Right atrium auricular region (tissue), 2 donors: ENCODE measurements around the gene FOXL1. TPM values are rescaled to one million over a fixed set of nuclear protein-coding genes. Genes with fewer than 3 reads are reported as not detected.

Experiments used
- DNase-seq: peaks from one replicate; pipeline ENCODE4 v3.0.0-alpha.2; 2019; ENCODE audit warnings: low spot score
- H3K27ac ChIP-seq, 2 donors: fragments of 200-600 bp; sonication (generic); 1 replicate in 1 of 2; 2 replicates in 1 of 2; pipeline ENCODE4 v1.5.1; 2016 to 2019
- H3K27me3 ChIP-seq, 2 donors: fragments of 200-600 bp; sonication (generic); one replicate each; pipeline versions ENCODE4 v1.5.1 to v1.6.0; 2017 to 2019
- H3K36me3 ChIP-seq: fragments of 200-600 bp; sonication (generic); one replicate; pipeline ENCODE4 v1.5.1; 2016
- H3K4me1 ChIP-seq, 2 donors: fragments of 200-600 bp; sonication (generic); one replicate each; pipeline versions ENCODE4 v1.5.1 to v1.6.0; 2017 to 2019
- H3K4me3 ChIP-seq, 2 donors: fragments of 200-600 bp; sonication (generic); 1 replicate in 1 of 2; 2 replicates in 1 of 2; pipeline ENCODE4 v1.5.1; 2017 to 2019; ENCODE audit warnings: mild to moderate bottlenecking in 1 of 2, moderate library complexity in 1 of 2
- H3K9me3 ChIP-seq, 2 donors: fragments of 200-600 bp; sonication (generic); one replicate each; pipeline ENCODE4 v1.5.1; 2019
- CTCF ChIP-seq, 2 donors: fragments of 200-600 bp; sonication (generic); IDR thresholded peaks; one replicate each; pipeline ENCODE4 v1.5.1; 2019; ENCODE audit warnings: antibody characterized with exemption in 2 of 2
- total RNA-seq, 2 donors: library from RNA; depleted of rRNA; stranded (reverse); fragments of >200 nt; gene quantifications; one replicate each; pipeline ENCODE4 v1.1.0, GENCODE V29; 2016

The FOXL1 gene
- total RNA-seq, 2 donors from 2014 or later, result 0.85 to 1.3 TPM

GRCh38 chr16:86556576-86556975, 21.8 kb upstream of the FOXL1 start:
- no peak overlapping the region for H3K27ac ChIP-seq
- H3K36me3 ChIP-seq, result no peaks in the 10 kb centered on the region
- DNase-seq, result no peak
- peaks cover 0 to 14% of the 10 kb centered on the region in 2 donors for H3K4me1 ChIP-seq
- no peaks in the 10 kb centered on the region for H3K9me3 ChIP-seq
- H3K4me3 ChIP-seq, result no peak overlapping the region
- H3K27me3 ChIP-seq, result no peaks in the 10 kb centered on the region
- TF ChIP-seq CTCF (IDR thresholded peaks at IDR 0.05), result no peak

- Histone ChIP-seq H3K4me3 (no peak overlapping the region), H3K36me3 (no peaks in the 10 kb centered on the region), H3K27me3 (no peaks in the 10 kb centered on the region), H3K4me1 (peaks cover 0 to 14% of the 10 kb centered on the region in 2 donors), H3K27ac (no peak overlapping the region), H3K9me3 (no peaks in the 10 kb centered on the region)
- TF ChIP-seq CTCF (IDR thresholded peaks at IDR 0.05), result no peak
- no peak for DNase-seq
Observed at GRCh38 chr16:86557587-86557986, 20.8 kb upstream of the FOXL1 start.

- Histone ChIP-seq H3K9me3 (no peaks in the 10 kb centered on the region), H3K4me3 (no peak overlapping the region), H3K4me1 (peaks cover 0 to 14% of the 10 kb centered on the region in 2 donors), H3K27ac (no peak overlapping the region), H3K27me3 (no peaks in the 10 kb centered on the region), H3K36me3 (no peaks in the 10 kb centered on the region)
- no peak for DNase-seq
- TF ChIP-seq CTCF (IDR thresholded peaks at IDR 0.05), result no peak
Observed at GRCh38 chr16:86558355-86559193, 19.8 kb upstream of the FOXL1 start.

GRCh38 chr16:86559802-86560305, 18.5 kb upstream of the FOXL1 start:
- no peak overlapping the region for H3K27ac ChIP-seq
- peaks cover 0 to 7% of the 10 kb centered on the region in 2 donors for H3K27me3 ChIP-seq
- no peak for DNase-seq
- H3K9me3 ChIP-seq, result no peaks in the 10 kb centered on the region
- TF ChIP-seq CTCF (IDR thresholded peaks at IDR 0.05), result no peak
- H3K4me3 ChIP-seq, result no peak overlapping the region
- no peaks in the 10 kb centered on the region for H3K36me3 ChIP-seq
- H3K4me1 ChIP-seq, result peaks cover 0 to 11% of the 10 kb centered on the region in 2 donors

GRCh38 chr16:86562356-86562755, 16.0 kb upstream of the FOXL1 start:
- no peak for TF ChIP-seq CTCF (IDR thresholded peaks at IDR 0.05)
- no peak overlapping the region for H3K4me3 ChIP-seq
- no peak overlapping the region for H3K27ac ChIP-seq
- H3K9me3 ChIP-seq, result no peaks in the 10 kb centered on the region
- no peaks in the 10 kb centered on the region for H3K36me3 ChIP-seq
- H3K4me1 ChIP-seq, result peaks cover 0 to 6% of the 10 kb centered on the region in 2 donors
- H3K27me3 ChIP-seq, result peaks cover 0 to 16% of the 10 kb centered on the region in 2 donors
- no peak for DNase-seq
